GM10847 (cell line): ENCODE results near the gene RNF11.

Source experiments
- POLR2A ChIP-seq: IDR thresholded peaks from 2 replicates; pipeline ENCODE4 v1.6.1; 2011; ENCODE audit not compliant: insufficient read length; ENCODE audit errors: extremely low read depth

The RNF11 gene

DNA sequence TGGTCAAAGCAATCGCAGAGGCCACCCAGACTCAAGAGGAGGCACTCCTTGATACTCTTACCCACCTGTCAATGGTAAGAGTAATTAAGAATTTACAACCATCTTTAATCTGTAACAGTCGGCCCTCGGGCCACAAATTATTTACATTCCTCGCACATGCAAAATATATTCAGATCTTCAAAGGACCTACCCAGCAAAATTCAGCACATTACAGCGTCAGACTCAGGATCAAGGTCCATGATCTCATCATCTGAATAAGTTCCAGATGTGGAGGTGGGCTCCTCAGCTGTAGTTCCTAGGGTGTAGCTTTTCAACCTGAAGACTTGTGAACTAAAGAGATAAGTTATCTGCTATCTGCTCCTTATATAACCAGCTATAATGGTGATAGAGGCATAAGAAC lies 17.1 kb upstream of the RNF11 start:
- TF ChIP-seq POLR2A, result no peak

DNA sequence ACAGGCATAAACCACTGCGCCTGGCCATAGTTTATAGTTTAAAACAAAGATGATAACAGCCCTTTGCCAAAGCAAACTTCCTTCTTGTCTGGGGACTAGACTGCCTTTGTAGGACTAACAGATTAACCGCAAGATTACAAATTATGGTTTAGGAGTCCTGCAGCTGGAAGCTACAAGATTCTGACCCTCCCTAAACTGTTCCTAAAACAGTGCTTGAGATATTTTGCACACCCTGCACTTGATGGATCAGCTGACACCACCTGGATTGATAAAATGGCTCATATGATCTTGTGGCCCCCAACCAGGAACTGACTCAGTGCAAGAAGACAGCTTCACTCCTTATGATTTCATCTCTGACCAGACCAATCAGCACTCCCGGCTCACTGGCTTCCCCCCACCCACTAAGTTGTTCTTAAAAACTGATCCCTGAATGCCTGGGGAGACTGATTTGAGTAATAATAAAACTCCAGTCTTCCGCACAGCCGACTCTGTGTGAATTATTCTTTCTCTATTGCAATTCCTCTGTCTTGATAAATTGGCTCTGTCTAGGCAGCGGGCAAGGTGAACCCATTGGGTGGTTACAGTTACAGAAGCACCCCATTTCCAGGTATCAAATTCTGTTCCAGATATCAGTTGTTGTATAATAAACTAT lies 13.8 kb upstream of the RNF11 start:
- no peak for TF ChIP-seq POLR2A

DNA sequence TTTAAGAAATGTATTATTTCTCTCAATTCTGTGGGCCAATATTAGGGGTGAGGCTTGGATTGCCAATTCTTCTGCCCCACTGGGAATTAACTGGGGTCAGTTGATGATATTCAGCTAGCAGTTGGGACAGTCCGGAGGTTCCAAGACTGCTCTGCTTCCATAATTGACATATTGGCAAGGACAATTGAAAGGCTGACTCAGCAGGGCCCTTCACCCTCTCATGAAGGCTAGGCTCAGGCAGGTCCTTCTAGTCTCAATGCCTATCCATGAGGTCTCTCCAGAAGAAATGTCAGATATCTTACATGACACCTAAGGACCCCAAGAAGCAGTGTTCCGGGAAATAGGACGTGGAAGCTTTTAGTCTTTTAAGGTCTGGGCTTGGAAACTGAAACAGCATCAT lies 13.3 kb upstream of the RNF11 start:
- no peak for TF ChIP-seq POLR2A

DNA sequence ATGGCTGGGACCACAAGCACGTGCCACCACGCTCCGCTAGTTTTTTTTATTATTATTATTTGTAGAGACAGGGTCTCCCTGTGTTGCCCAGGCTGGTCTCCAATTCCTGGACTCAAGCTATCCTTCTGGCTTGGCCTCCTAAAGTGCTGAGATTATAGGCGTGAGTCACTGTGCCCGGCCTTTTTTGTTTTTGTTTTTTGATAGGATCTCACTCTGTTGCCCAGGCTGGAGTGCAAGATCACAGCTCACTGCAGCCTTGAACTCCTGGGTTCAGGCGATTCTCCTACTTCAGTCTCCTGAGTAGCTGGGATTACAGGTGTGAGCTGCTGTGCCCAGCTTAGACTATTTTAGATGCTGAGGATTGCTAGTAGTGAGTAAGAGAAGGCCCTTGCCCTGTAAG lies 11.8 kb upstream of the RNF11 start:
- TF ChIP-seq POLR2A, result no peak

DNA sequence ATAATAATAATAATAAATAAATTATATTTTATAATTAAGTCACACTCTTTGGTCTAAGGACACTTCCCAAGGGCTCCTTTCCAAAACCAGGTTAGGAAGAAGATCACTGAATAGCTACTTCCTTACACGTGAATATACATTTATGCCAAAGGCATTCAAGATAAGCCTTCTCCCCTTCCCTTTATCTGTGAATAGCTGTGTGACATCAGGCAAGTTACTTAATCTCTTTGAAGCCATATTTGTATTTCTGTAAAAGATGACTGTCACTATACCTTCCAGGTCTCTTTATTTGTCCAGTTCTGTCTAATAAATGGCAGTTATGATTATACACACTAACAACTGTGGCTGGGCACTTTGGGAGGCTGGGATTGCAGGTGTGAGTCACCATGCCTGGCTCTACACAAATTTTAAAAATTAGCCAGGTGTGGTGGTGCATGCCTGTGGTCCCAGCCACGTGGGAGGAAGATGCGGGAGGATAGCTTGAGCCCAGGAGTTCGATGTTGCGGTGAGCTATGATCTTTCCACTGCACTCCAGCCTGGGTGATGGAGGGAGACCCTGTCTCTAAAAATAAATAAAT lies 5.5 kb upstream of the RNF11 start:
- TF ChIP-seq POLR2A, result no peak

DNA sequence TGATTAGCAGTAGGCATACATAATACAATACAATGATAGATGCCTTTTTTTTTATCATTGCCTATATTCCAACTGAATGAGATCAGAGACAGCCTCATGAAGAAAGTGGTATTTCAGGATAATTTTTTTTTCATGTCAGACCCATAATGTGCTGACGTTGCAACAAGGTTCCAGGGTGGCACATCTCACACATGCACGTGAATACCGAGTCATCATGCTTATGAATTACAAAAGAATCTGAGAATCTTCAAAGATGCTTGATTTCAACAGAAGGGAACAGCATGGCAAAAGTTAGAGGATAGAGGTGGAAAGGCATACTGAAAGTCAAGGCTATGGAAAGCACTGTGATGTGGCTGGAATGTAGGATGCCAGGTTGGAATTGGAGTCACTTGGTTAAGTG lies 5.0 kb upstream of the RNF11 start:
- TF ChIP-seq POLR2A, result no peak

DNA sequence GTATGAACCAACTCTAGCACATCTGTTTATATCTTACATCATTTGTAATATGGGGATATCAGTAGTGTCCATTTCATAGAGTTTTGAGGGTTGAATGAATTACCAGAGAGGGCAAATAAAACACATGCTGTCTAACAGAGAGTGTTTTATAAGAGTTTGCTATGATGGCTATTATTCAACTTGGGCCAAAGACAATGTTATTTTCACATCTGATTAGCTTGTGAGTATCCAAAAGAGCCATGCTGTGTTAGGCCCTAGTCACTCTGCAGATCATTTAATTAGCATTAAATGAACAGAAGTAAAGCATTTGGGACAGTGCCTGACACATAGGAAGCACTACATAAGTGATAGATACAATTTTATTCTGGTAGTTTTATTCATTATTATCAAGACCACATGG lies 4.2 kb upstream of the RNF11 start:
- TF ChIP-seq POLR2A, result no peak

DNA sequence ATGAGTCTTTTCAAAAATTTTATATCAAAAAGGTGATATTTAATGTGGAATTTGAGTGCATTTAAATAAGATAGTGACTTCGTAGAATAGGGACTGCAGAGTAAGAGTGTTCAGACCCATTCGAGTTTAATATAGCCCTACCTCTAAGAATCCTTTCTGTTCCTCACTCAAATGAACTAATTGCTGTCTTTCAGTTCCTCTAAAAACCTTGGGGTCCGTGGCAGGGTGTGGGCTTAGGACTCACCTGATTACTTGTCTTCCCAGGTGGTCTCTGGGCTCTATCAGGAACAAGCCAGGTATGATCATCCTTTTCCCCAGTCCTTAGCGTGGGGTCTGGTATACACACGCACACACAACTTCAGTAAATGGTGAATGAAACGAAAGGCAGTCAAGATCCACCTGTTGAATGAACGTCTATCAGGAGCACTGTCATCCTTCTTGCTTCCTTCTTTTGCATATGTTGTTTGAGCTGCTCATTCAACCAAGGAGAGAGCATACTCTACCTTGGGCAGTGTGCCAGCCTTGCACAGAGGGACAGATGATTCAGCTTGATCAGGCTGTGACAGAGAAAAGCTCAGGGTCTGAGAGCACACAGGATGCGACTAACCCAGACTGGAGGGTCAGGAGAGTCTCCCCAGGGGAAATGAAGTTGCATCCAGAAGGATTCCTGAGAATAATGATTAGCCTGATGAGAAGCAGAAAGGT lies 1.2 kb upstream of the RNF11 start:
- no peak for TF ChIP-seq POLR2A

DNA sequence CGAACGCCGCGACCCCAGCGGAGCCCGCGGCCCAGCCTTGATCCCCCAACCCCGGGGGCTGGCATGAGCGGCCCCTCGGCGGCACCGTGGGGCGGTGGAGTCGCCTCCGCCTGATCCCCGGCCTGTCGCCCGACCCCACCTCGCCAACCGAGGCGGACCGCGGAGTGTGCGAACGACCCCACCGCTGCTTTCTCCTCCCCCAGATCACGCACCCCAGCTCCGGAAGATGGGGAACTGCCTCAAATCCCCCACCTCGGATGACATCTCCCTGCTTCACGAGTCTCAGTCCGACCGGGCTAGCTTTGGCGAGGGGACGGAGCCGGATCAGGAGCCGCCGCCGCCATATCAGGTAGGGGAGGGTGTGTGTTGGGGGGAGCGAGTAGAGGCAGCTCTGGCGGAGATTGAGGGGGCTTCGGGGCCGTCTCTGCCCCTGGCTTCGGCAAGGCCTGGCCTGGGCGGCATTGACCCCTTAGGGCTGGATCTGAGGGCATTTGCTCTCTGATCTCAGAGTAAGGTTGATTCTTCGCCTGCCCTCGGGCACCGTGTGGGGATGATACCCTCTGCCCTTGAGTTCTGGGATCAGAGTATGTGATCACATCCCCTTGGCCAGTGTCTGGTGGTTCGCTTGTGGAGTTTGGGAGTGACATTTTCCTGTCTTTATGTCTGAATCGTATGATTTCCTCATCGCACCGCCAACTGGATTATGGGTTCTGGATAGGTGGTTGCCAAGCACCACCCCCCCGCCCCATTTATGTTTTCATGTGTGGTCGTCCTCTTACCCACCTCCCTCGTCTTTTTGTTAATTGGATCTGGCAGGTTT lies 668 bp downstream of the RNF11 start:
- no peak for TF ChIP-seq POLR2A

DNA sequence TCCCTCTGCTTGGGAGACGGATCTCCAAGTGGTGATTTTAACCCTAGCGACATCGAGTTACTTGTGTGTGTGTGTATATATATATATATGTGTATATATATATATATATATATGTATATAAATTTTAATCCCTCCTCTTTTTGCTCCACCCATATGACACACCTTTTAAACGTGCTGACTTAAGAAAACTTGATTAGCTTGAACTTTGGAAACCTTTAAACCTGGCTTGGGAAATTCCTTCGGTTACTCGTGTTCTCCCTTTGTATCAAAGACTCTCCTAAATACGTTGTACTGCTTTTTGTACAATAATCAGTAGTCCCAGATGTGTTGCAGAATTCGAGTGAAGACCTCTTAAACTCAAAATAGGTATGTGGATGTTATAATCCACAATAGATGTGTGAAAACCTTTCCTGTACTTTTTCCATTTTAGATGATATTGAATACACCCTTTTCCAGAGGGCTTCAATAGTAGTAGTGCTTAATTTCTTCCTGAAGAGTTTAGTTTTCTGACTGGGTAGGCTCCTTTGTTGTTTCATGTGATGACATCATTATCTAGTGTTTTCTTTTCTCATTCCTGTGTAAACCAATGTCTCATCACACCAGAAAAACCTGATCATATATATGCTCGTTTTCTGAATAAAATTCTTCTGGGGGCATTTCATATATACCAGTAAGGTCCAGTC lies 1.4 kb downstream of the RNF11 start:
- TF ChIP-seq POLR2A, result no peak

DNA sequence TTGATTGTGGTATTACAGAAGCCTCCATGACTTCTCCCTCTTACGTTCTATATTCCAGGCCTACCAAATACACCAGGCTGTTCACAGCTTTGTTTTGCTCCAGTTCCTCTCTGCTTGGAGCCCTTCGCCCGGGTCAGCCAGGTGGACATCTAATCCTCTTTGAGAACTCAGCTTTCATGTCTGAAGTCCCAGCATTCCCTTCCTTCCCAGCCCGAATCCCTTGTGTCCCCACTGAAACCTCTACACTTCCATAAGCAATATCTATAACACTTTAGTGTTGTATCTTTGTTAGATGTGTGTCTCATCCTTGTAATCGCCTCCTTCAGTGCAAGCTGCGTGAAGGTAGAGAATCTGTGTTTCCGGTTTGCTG lies 1.9 kb downstream of the RNF11 start:
- no peak for TF ChIP-seq POLR2A

DNA sequence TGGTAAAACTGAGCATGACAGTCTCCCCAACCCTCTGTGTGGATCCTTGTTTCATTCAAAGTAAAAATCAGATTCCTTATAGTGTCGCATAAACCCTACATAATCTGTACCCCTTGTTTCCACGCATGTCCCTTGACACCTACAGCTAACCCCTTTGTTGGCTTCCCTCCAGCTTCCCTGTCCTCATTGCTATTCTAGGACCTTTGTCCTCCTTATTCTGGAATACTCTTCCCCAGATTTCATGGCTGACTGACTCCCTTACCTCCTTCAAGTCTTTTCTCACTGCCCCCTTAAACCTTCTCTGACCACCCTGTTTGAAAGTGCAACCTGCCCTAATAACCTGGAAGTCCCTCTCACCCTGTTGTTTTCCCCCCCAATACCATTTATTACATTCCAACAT lies 4.0 kb downstream of the RNF11 start:
- TF ChIP-seq POLR2A, result no peak

DNA sequence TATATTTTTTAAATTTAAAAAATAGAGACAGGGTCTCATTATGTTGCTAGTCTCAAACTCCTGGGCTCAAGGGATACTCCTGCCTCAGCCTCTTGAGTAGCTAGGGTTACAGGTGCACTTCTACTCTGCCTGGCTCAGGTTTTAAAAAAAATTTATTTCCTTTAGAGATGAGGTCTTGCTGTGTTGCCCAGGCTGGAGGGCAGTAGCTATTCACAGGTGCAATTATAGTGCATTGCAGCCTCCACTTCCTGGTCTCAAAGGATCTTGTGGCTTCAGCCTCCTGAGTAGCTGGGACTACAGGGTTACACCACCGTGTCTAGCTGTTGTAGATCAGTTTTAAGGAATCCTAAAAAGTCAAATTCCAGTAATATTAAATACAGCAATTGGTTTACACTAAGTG lies 5.0 kb downstream of the RNF11 start:
- no peak for TF ChIP-seq POLR2A

DNA sequence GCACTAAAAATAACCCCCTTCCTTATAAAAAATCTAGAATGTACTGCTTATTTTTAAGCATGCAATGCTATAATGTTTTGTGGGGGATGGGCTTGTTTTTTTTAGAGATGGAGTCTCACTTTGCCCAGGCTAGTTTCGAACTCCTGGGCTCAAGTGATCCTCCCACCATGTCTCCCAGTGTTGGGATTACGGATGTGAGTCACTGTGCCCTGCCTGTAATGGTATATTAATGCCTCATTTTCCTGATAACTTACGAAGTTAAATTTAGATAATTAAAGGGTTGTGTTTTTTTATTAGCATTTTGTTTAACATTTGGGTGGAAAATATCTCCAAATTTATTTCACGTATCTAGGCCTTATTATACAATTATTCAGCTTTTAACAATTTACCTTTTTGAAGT lies 6.5 kb downstream of the RNF11 start:
- TF ChIP-seq POLR2A, result no peak

DNA sequence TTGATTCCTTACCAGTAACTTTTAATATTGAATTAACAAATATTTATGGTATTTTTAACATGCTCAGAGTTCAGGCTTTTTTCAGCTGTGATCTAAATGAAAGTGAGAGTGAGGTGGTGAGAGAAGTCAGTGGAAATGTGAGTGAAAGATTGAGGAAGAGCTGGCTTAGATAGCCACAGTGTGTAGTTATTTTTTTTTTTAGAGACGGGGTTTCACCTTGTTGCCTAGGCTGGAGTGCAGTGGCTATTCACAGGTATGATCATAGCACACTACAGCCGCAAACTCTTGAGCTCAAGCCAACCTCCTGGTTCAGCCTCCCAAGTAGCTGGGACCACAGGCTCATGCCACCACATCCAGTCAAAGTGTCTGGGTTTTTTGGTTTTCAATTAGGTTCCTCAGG lies 10.9 kb downstream of the RNF11 start:
- TF ChIP-seq POLR2A, result no peak
